Mesendoderm (in vitro differentiated cells): Measurements from ENCODE around the gene CCDC86.

ENCODE experiments used
- DNase-seq: peaks from one replicate; pipeline ENCODE4 v3.0.0; 2013
- H2AK5ac ChIP-seq: 2 replicates; pipeline ENCODE4 v1.6.1; 2013; ENCODE audit warnings: low read length, inconsistent platforms
- H2BK120ac ChIP-seq: 2 replicates; pipeline ENCODE4 v1.6.1; 2013; ENCODE audit warnings: low read depth, mild to moderate bottlenecking, low read length, moderate library complexity, mixed read lengths
- H2BK15ac ChIP-seq: replicated peaks from 2 replicates; pipeline ENCODE4 v1.6.1; 2013; ENCODE audit warnings: low read depth, mild to moderate bottlenecking, moderate library complexity
- H2BK5ac ChIP-seq: 2 replicates; pipeline ENCODE4 v1.6.1; 2013; ENCODE audit warnings: low read length, inconsistent platforms
- H3K18ac ChIP-seq: 2 replicates; pipeline ENCODE4 v1.6.1; 2013; ENCODE audit warnings: mild to moderate bottlenecking, low read length, mixed read lengths
- H3K23ac ChIP-seq: one replicate; pipeline ENCODE4 v1.6.1; 2013; ENCODE audit warnings: low read length
- H3K27ac ChIP-seq: 2 replicates; pipeline ENCODE4 v1.5.1; 2013; ENCODE audit warnings: low read depth, mild to moderate bottlenecking, inconsistent platforms, low read length, moderate library complexity
- H3K27me3 ChIP-seq: 2 replicates; pipeline ENCODE4 v1.6.1; 2013; ENCODE audit warnings: low read length, control low read depth, mild to moderate bottlenecking, inconsistent platforms; ENCODE audit not compliant: insufficient read depth, poor library complexity
- H3K36me3 ChIP-seq: 2 replicates; pipeline ENCODE4 v1.6.1; 2013; ENCODE audit warnings: low read length, inconsistent platforms; ENCODE audit not compliant: control insufficient read depth, insufficient read depth
- H3K4ac ChIP-seq: one replicate; pipeline ENCODE4 v1.6.1; 2013; ENCODE audit warnings: low read depth, mild to moderate bottlenecking, low read length, moderate library complexity
- H3K4me1 ChIP-seq: 2 replicates; pipeline ENCODE4 v1.6.1; 2013; ENCODE audit warnings: low read depth, low read length, inconsistent platforms; ENCODE audit not compliant: control insufficient read depth
- H3K4me2 ChIP-seq: 2 replicates; pipeline ENCODE4 v1.6.1; 2013; ENCODE audit warnings: low read length
- H3K4me3 ChIP-seq: 2 replicates; pipeline ENCODE4 v1.5.1; 2013; ENCODE audit warnings: mild to moderate bottlenecking, low read length
- H3K56ac ChIP-seq: one replicate; pipeline ENCODE4 v1.6.1; 2013; ENCODE audit warnings: low read length
- H3K79me1 ChIP-seq: 2 replicates; pipeline ENCODE4 v1.6.1; 2013; ENCODE audit warnings: low read length, inconsistent platforms
- H3K79me2 ChIP-seq: 2 replicates; pipeline ENCODE4 v1.6.1; 2013; ENCODE audit warnings: mild to moderate bottlenecking, low read length; ENCODE audit not compliant: control insufficient read depth, insufficient read depth
- H3K9ac ChIP-seq: 2 replicates; pipeline ENCODE4 v1.6.1; 2013; ENCODE audit warnings: low read length, inconsistent platforms
- H4K5ac ChIP-seq: one replicate; pipeline ENCODE4 v1.6.1; 2013; ENCODE audit warnings: low read length
- H4K8ac ChIP-seq: one replicate; pipeline ENCODE4 v1.6.1; 2013; ENCODE audit warnings: low read depth, mild to moderate bottlenecking, control low read depth, low read length, moderate library complexity
- WGBS: extraction: QIAGEN DNeasy Blood & Tissue Kit; methylation state at CpG from one replicate; pipeline ENCODE4 v1.1.7; 2013; ENCODE audit warnings: low lambda C conversion rate, missing lambda C conversion rate; ENCODE audit not compliant: insufficient coverage; ENCODE audit errors: extremely low coverage; 5-methylcytosine and 5-hydroxymethylcytosine counted together

Gene CCDC86

DNA sequence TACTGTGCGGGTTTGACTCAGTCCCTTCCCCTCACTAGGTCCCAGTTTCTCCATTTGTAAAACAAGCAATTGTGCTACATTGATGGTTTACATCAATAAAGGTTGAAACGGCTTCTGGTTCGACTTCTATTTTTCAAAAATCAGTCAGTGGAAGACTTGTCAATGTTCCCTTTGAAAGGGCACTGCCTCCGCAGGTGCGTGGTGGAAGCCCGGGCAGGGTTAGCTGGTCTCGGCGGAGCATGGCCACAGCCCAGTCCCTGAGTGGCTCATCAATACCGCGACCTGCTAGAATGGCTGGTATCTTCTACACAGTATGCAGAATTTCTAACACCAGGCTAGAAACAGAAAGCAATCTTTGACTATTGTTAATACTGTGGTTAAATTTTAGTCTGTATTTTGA is 40.7 kb upstream of the CCDC86 start:
- Histone ChIP-seq H3K27me3 (no peaks in the 10 kb centered on the region), H2BK120ac (no peak overlapping the region), H2BK5ac (no peak overlapping the region), H2AK5ac (no peak overlapping the region), H3K4me3 (no peak overlapping the region), H3K18ac (no peak overlapping the region), H4K8ac (no peak overlapping the region), H3K79me1 (no peaks in the 10 kb centered on the region), H3K79me2 (no peaks in the 10 kb centered on the region), H3K36me3 (no peaks in the 10 kb centered on the region), H3K56ac (no peak overlapping the region), H2BK15ac (no peak overlapping the region), H4K5ac (no peak overlapping the region), H3K4me2 (no peak overlapping the region), H3K4me1 (no peaks in the 10 kb centered on the region), H3K23ac (no peak overlapping the region), H3K4ac (no peak overlapping the region), H3K27ac (no peak overlapping the region), H3K9ac (no peak overlapping the region)
- WGBS, result no CpG with 5 or more reads among the region's 10 CpGs
- no peak for DNase-seq

DNA sequence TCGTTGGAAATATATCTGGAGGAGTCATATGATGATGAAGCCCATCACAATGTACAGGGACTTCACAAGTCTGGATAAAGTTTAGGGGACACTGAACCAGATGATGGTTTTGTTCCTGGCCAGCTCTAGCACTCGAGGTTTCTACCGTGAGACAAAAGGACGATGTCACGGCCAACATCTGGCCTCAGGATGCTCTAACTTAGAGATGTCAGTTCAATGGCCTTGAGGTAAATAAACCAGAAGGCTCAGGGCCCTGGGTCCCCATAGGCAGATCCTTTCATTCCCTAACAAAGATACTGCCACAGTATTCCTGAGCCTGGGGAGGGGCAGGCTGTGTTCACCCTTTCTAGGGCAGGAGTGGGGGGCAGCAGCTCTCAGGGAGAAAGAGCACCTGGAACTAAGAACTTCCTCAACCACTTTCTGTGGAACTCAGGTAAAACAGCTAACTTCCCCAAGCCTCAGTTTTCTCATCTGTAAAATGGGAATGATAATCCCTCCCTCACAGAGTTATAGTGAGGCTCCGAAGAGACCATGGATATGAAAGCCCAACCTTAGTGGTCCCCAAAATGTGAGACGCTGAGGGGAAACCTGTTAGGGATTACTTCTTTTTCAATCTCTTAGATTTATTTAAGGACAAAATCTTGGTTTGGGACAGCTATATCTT is 38.5 kb upstream of the CCDC86 start:
- Histone ChIP-seq H4K8ac (no peak overlapping the region), H3K4ac (no peak overlapping the region), H4K5ac (no peak overlapping the region), H2BK120ac (no peak overlapping the region), H3K27ac (no peak overlapping the region), H3K4me1 (no peaks in the 10 kb centered on the region), H3K9ac (no peak overlapping the region), H2AK5ac (no peak overlapping the region), H2BK5ac (no peak overlapping the region), H3K27me3 (no peaks in the 10 kb centered on the region), H3K56ac (no peak overlapping the region), H3K18ac (no peak overlapping the region), H3K79me2 (no peaks in the 10 kb centered on the region), H3K4me2 (no peak overlapping the region), H3K36me3 (no peaks in the 10 kb centered on the region), H3K4me3 (no peak overlapping the region), H3K79me1 (no peaks in the 10 kb centered on the region), H3K23ac (no peak overlapping the region), H2BK15ac (no peak overlapping the region)
- no CpG with 5 or more reads among the region's 7 CpGs for WGBS
- no peak for DNase-seq

DNA sequence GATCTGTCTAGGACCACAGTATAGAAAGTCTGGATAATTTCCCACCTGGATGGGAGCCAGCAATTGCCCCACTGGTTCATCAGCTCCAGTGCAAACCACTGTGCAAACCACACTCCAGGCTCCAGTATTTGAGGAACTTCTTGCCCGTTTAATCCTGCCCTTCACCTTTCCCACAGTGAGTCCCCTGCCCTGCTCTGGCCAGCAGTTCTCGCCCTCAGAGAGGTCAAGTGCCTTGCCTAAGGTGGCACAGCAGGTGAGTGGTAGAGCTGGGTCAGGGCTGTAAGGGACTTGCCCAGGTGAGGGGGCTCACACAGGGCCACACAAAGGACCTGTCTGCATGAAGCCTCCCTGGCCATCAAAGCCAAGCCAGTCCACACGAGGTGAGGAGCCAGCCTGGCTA is 32.7 kb upstream of the CCDC86 start:
- Histone ChIP-seq H3K4me3 (no peak overlapping the region), H2AK5ac (no peak overlapping the region), H3K4ac (no peak overlapping the region), H3K79me2 (no peaks in the 10 kb centered on the region), H4K8ac (no peak overlapping the region), H3K27ac (no peak overlapping the region), H3K56ac (no peak overlapping the region), H3K18ac (no peak overlapping the region), H3K9ac (no peak overlapping the region), H3K36me3 (no peaks in the 10 kb centered on the region), H3K27me3 (no peaks in the 10 kb centered on the region), H2BK120ac (no peak overlapping the region), H3K4me1 (no peaks in the 10 kb centered on the region), H3K79me1 (no peaks in the 10 kb centered on the region), H4K5ac (no peak overlapping the region), H3K23ac (no peak overlapping the region), H3K4me2 (no peak overlapping the region), H2BK15ac (no peak overlapping the region), H2BK5ac (no peak overlapping the region)
- no CpG with 5 or more reads among the region's 3 CpGs for WGBS
- no peak for DNase-seq

DNA sequence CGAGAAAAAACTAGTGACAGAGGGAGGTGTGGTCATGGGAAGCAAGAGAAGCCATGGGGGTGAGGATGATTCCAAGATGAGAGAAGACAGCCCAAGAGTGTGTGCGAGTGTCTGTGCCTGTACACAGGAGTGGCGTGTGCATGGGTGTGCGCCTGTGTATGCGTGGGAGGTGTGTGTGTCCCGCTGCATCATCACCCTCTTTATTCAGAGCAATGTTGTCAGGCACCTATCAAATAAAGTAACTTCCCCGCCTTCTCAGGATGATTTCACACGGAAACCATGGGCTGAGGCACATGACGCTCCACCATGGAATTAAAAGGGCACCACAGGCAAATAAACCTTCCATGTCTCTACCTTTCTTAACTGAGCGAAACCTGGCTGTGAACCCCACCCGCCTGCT is 32.2 kb upstream of the CCDC86 start:
- no CpG with 5 or more reads among the region's 11 CpGs for WGBS
- no peak overlapping the region for H2BK120ac ChIP-seq

DNA sequence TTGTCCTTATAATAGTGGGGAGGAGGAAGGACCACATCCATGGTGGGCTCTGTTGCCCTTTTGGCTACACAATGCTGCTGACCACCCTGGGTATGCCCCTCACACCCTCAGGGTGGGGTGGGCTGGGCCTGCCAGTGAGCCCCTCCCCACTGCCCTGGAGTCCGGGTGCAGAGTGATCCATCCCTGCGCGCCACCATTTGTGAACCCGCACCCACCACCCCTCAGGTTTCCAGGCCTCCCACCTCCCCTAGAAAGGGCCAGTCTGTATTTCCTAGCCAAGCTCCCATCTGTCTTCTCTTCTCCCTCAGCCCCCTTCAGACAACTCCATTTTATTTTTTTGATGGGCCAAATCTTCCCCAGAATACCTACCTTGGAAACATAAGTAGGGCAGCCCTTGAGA is 31.8 kb upstream of the CCDC86 start:
- H3K4me3 ChIP-seq, result no peak overlapping the region

More for the DNA sequence above, 32.2 kb upstream of the CCDC86 start:
- Histone ChIP-seq H3K79me2 (no peaks in the 10 kb centered on the region), H3K4me2 (no peak overlapping the region), H3K4me1 (no peaks in the 10 kb centered on the region), H2AK5ac (no peak overlapping the region), H3K56ac (no peak overlapping the region), H2BK15ac (no peak overlapping the region), H3K23ac (peak overlapping the region; percentile 24), H3K18ac (no peak overlapping the region), H3K27me3 (no peaks in the 10 kb centered on the region), H3K79me1 (no peaks in the 10 kb centered on the region), H4K5ac (no peak overlapping the region), H3K4me3 (no peak overlapping the region), H3K4ac (no peak overlapping the region), H3K9ac (no peak overlapping the region), H3K36me3 (no peaks in the 10 kb centered on the region), H4K8ac (no peak overlapping the region), H2BK5ac (no peak overlapping the region), H3K27ac (no peak overlapping the region)
- DNase-seq, result no peak

DNA sequence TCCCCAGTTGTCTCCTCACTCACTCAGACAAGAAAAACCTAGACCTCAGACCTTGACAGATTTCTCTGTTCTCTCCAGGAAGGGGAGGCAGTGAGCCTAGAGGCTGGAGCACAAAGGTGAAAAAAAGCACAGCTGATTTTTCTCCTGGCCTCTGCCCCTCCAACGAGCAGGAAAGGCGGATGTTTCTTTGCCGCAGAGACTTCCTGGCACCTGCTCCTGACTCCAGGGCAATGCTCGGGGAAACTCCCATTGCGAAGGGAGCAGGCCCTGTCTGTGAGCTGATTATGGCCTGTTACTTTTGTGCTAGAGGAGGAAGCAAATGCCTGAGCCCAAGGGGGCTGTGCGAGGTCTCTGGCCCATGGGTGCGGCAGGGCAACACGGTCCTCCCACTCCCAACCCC is 31.3 kb upstream of the CCDC86 start:
- H3K79me2 ChIP-seq, result no peaks in the 10 kb centered on the region
- no peak overlapping the region for H2BK120ac ChIP-seq
- H3K56ac ChIP-seq, result no peak overlapping the region
- no peak overlapping the region for H3K4ac ChIP-seq
- H3K4me3 ChIP-seq, result no peak overlapping the region
- no peaks in the 10 kb centered on the region for H3K4me1 ChIP-seq
- no peak overlapping the region for H3K4me2 ChIP-seq
- DNase-seq, result no peak
- no peak overlapping the region for H4K8ac ChIP-seq
- H3K79me1 ChIP-seq, result no peaks in the 10 kb centered on the region
- H3K27me3 ChIP-seq, result no peaks in the 10 kb centered on the region
- no peak overlapping the region for H2AK5ac ChIP-seq
- no peak overlapping the region for H2BK5ac ChIP-seq
- H3K36me3 ChIP-seq, result no peaks in the 10 kb centered on the region
- no peak overlapping the region for H4K5ac ChIP-seq
- no peak overlapping the region for H3K18ac ChIP-seq
- H3K27ac ChIP-seq, result no peak overlapping the region
- H3K9ac ChIP-seq, result no peak overlapping the region
- WGBS, result no CpG with 5 or more reads among the region's 8 CpGs
- no peak overlapping the region for H3K23ac ChIP-seq
- H2BK15ac ChIP-seq, result no peak overlapping the region

More for the DNA sequence above, 31.8 kb upstream of the CCDC86 start:
- H3K27ac ChIP-seq, result no peak overlapping the region
- H3K79me1 ChIP-seq, result no peaks in the 10 kb centered on the region
- H3K4me2 ChIP-seq, result no peak overlapping the region
- no peaks in the 10 kb centered on the region for H3K36me3 ChIP-seq
- WGBS, result no CpG with 5 or more reads among the region's 4 CpGs
- H3K4me1 ChIP-seq, result no peaks in the 10 kb centered on the region
- H2AK5ac ChIP-seq, result no peak overlapping the region
- no peak overlapping the region for H3K18ac ChIP-seq
- H3K27me3 ChIP-seq, result no peaks in the 10 kb centered on the region
- no peak overlapping the region for H3K23ac ChIP-seq
- no peak for DNase-seq
- no peak overlapping the region for H2BK15ac ChIP-seq
- H4K5ac ChIP-seq, result no peak overlapping the region
- H3K56ac ChIP-seq, result no peak overlapping the region
- no peak overlapping the region for H4K8ac ChIP-seq
- H3K4ac ChIP-seq, result no peak overlapping the region
- no peak overlapping the region for H3K9ac ChIP-seq
- H2BK5ac ChIP-seq, result no peak overlapping the region
- no peaks in the 10 kb centered on the region for H3K79me2 ChIP-seq
- H2BK120ac ChIP-seq, result no peak overlapping the region
